Retinal pigment epithelial cell (primary cell): ENCODE data around the gene SLC25A12.

ENCODE experiments used
- DNase-seq: peaks from one replicate; pipeline ENCODE4 v3.0.0-alpha.2; 2010; ENCODE audit warnings: low read depth
- H3K4me3 ChIP-seq: 2 replicates; pipeline ENCODE4 v1.5.1; 2011; ENCODE audit warnings: mild to moderate bottlenecking, low read length, control low read depth, moderate library complexity
- CTCF ChIP-seq: conservative IDR thresholded peaks from 2 replicates; pipeline ENCODE4 v1.5.1; 2011; ENCODE audit warnings: low read depth, low read length, control low read depth, inconsistent platforms

Gene SLC25A12

GRCh38 chr2:171830039-171830438 is 64.0 kb downstream of the SLC25A12 start:
- DNase-seq, result no peak
- H3K4me3 ChIP-seq, result no peak overlapping the region
- no peak for TF ChIP-seq CTCF

- no peak for DNase-seq
- TF ChIP-seq CTCF, result no peak
These were observed 70.0 kb downstream of the SLC25A12 start for GRCh38 chr2:171824086-171824485.

GRCh38 chr2:171822525-171823322 is 71.3 kb downstream of the SLC25A12 start:
- H3K4me3 ChIP-seq, result no peak overlapping the region
- DNase-seq, result no peak
- TF ChIP-seq CTCF, result no peak

More at GRCh38 chr2:171824086-171824485, 70.0 kb downstream of the SLC25A12 start:
- no peak overlapping the region for H3K4me3 ChIP-seq

DNA sequence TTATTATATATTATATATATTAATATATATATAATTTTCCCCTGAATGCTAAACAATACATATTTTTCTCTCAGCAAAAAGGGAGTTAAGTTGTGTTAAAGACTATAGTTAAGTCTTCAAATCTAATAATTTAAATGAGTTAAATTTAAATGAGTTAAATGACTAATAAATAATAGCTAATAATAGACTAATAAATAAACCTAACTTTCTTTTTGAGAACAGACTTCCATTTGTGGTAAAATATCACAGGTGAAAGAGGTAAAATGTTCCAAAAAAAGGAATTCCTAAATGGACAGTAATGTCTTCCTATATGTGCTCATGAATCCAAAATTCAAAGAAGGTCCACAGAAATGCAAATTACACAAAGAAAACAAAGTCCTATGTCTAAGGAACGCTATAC is 74.6 kb downstream of the SLC25A12 start:
- no peak for DNase-seq
- no peak for TF ChIP-seq CTCF
- H3K4me3 ChIP-seq, result no peak overlapping the region

DNA sequence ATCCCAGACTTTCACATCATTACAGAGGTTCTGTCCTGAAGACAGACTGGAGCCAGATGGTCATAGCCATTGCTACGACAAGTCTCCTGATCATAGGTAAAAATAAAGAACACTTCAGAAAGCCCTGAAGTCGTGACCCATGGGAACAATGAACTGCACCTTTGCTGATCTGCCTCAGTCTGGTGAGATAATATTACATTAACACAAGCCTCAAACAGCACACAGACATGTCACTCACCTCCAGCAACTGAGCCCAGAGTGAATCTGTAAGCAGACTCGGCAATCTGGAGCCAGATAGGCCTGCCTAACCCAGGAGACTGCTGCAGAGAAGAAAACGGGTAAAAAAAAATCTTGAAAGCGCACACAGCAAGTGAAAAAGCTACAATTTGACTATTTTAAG is 79.2 kb downstream of the SLC25A12 start:
- H3K4me3 ChIP-seq, result no peak overlapping the region
- no peak for TF ChIP-seq CTCF
- DNase-seq, result no peak

DNA sequence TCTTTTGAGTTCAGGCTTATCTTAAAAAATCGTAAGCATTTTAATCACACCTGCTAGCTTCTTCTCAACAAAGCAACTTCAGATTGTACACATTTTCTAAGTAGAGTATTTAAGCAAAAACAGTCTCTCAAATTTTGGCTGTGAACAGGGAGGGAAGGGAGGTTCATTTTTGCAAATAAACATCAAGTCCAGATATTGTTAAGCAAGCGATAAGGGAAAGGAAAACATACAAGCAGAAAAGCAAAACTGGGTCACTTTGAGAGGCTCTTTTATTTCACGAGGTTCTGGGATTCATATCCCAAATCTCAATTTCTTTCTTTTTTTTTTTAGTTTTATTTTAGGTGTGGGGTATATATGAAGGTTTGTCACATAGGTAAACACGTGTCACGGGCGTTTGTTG is 79.9 kb downstream of the SLC25A12 start:
- no peak overlapping the region for H3K4me3 ChIP-seq
- DNase-seq, result no peak
- no peak for TF ChIP-seq CTCF

- no peak for DNase-seq
- no peak overlapping the region for H3K4me3 ChIP-seq
- no peak for TF ChIP-seq CTCF
These were observed 80.3 kb downstream of the SLC25A12 start for GRCh38 chr2:171813729-171814128.
